DOHH2 (cell line): Measurements from ENCODE around the gene LGALS9.
A peak's percentile ranks its signal among the peaks of the same experiment; 100 is the strongest.
"Not testable (repeated sequence)": the region's sequence is repeated elsewhere in the genome, so short reads cannot be mapped to it uniquely, and the experiment has no call there.

Experiments used
- H3F3A ChIP-seq: fragments of 200-600 bp; sonication (generic), shearing (Covaris generic); 2 replicates; pipeline ENCODE4 v1.6.0; 2016; ENCODE audit warnings: antibody characterized with exemption, mild to moderate bottlenecking; ENCODE audit not compliant: control insufficient read depth, insufficient read depth
- H3K27ac ChIP-seq: fragments of 200-600 bp; sonication (generic); 2 replicates; pipeline ENCODE4 v1.5.1; 2014; ENCODE audit warnings: low read depth, mild to moderate bottlenecking, low read length, moderate library complexity
- H3K27me3 ChIP-seq: fragments of 200-600 bp; sonication (generic); 2 replicates; pipeline ENCODE4 v1.6.1; 2014; ENCODE audit warnings: mild to moderate bottlenecking, low read length, mixed read lengths; ENCODE audit not compliant: control insufficient read depth
- H3K36me3 ChIP-seq: fragments of 200-600 bp; sonication (generic); 2 replicates; pipeline ENCODE4 v1.6.1; 2014; ENCODE audit warnings: mild to moderate bottlenecking, low read length, moderate library complexity, mixed read lengths; ENCODE audit not compliant: control insufficient read depth
- H3K4me1 ChIP-seq: fragments of 200-600 bp; sonication (generic); 2 replicates; pipeline ENCODE4 v1.6.1; 2014; ENCODE audit warnings: mild to moderate bottlenecking, low read length, mixed read lengths; ENCODE audit not compliant: control insufficient read depth
- H3K4me2 ChIP-seq: fragments of 200-600 bp; sonication (generic); 2 replicates; pipeline ENCODE4 v1.6.0; 2014; ENCODE audit warnings: mild to moderate bottlenecking, low read length, moderate library complexity
- H3K4me3 ChIP-seq: fragments of 200-600 bp; sonication (generic); 2 replicates; pipeline ENCODE4 v1.5.1; 2014; ENCODE audit warnings: mild to moderate bottlenecking, low read length, mixed read lengths
- H3K79me2 ChIP-seq: fragments of 200-600 bp; sonication (generic); 2 replicates; pipeline ENCODE4 v1.6.1; 2014; ENCODE audit warnings: mild to moderate bottlenecking, low read length, mixed read lengths; ENCODE audit not compliant: control insufficient read depth
- H3K9me2 ChIP-seq: fragments of 200-600 bp; sonication (generic); replicated peaks from 2 replicates; pipeline ENCODE4 v1.6.1; 2014; ENCODE audit warnings: mild to moderate bottlenecking, low read length, mixed read lengths; ENCODE audit not compliant: control insufficient read depth
- H3K9me3 ChIP-seq: fragments of 200-600 bp; sonication (generic); 2 replicates; pipeline ENCODE4 v1.6.1; 2014; ENCODE audit warnings: antibody characterized with exemption, low read length, mixed read lengths; ENCODE audit not compliant: control insufficient read depth, insufficient read depth
- H4K20me1 ChIP-seq: fragments of 200-600 bp; sonication (generic); 2 replicates; pipeline ENCODE4 v1.6.0; 2014; ENCODE audit warnings: low read depth, mild to moderate bottlenecking, antibody characterized with exemption, low read length, moderate library complexity; ENCODE audit not compliant: control insufficient read depth, insufficient read depth
- EZH2phosphoT487 ChIP-seq: fragments of 200-600 bp; sonication (generic); IDR thresholded peaks from 2 replicates; pipeline ENCODE4 v1.6.1; 2017; ENCODE audit warnings: borderline replicate concordance, mild to moderate bottlenecking, antibody characterized with exemption, low read length, moderate library complexity, mixed read lengths
- TF ChIP-seq, protein P1 (sequence below): fragments of 200-600 bp; sonication (generic); IDR thresholded peaks from one replicate; pipeline ENCODE4 v1.5.1; 2014; ENCODE audit warnings: antibody characterized with exemption, mild to moderate bottlenecking, low read depth, low read length; ENCODE audit not compliant: poor library complexity, severe bottlenecking

The LGALS9 gene

GRCh38 chr17:27654654-27655524, 23.9 kb downstream of the LGALS9 start:
- peaks cover 4% of the 10 kb centered on the region for H3K4me1 ChIP-seq
- H3K9me2 ChIP-seq, result no peaks in the 10 kb centered on the region
- no peak overlapping the region for H3K4me2 ChIP-seq
- no peaks in the 10 kb centered on the region for H3K79me2 ChIP-seq
- H3K9me3 ChIP-seq, result no peaks in the 10 kb centered on the region
- no peak for TF ChIP-seq EZH2phosphoT487
- TF ChIP-seq, protein P1, sequence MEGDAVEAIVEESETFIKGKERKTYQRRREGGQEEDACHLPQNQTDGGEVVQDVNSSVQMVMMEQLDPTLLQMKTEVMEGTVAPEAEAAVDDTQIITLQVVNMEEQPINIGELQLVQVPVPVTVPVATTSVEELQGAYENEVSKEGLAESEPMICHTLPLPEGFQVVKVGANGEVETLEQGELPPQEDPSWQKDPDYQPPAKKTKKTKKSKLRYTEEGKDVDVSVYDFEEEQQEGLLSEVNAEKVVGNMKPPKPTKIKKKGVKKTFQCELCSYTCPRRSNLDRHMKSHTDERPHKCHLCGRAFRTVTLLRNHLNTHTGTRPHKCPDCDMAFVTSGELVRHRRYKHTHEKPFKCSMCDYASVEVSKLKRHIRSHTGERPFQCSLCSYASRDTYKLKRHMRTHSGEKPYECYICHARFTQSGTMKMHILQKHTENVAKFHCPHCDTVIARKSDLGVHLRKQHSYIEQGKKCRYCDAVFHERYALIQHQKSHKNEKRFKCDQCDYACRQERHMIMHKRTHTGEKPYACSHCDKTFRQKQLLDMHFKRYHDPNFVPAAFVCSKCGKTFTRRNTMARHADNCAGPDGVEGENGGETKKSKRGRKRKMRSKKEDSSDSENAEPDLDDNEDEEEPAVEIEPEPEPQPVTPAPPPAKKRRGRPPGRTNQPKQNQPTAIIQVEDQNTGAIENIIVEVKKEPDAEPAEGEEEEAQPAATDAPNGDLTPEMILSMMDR, result peak; percentile 94
- no peak overlapping the region for H3K4me3 ChIP-seq
- H4K20me1 ChIP-seq, result no peaks in the 10 kb centered on the region
- no peaks in the 10 kb centered on the region for H3K27me3 ChIP-seq
- no peak overlapping the region for H3K27ac ChIP-seq
- no peaks in the 10 kb centered on the region for H3F3A ChIP-seq
- no peaks in the 10 kb centered on the region for H3K36me3 ChIP-seq

- not testable (repeated sequence) for H3K36me3 ChIP-seq, H3K9me3 ChIP-seq, H3K27ac ChIP-seq, H3F3A ChIP-seq, H3K27me3 ChIP-seq, H3K9me2 ChIP-seq, H3K4me1 ChIP-seq, H3K79me2 ChIP-seq, H3K4me3 ChIP-seq, H4K20me1 ChIP-seq, H3K4me2 ChIP-seq
These were observed 24.6 kb downstream of the LGALS9 start for GRCh38 chr17:27655525-27656111.

DNA sequence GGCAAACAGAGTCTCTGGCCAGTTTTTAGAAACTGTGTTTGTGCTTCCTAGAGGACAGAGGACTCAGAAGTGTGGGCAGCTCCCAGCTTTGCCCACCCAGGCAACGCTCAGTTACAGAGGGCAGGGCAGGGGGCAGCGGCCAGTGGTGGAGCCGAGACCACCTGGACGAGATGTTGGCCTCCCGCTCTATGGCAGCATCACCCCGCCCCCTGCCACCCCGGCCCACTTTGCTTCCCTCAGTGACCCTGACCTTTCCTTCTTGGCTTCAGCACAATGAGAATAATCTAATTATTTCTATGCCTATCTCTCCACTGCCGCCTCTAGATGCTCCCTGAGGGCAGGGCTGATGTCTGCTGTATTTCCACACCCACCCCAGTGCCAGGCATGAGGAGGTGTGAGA, 25.6 kb downstream of the LGALS9 start:
- not testable (repeated sequence) for H3K27me3 ChIP-seq, H3K27ac ChIP-seq, H3K79me2 ChIP-seq, H3K4me3 ChIP-seq, H4K20me1 ChIP-seq, H3F3A ChIP-seq, H3K9me2 ChIP-seq, H3K4me2 ChIP-seq, H3K4me1 ChIP-seq, H3K9me3 ChIP-seq, H3K36me3 ChIP-seq

- H3K9me2 ChIP-seq, result no peaks in the 10 kb centered on the region
- peaks cover 4% of the 10 kb centered on the region for H3K4me1 ChIP-seq
- no peak overlapping the region for H3K4me3 ChIP-seq
- H3K36me3 ChIP-seq, result no peaks in the 10 kb centered on the region
- H3K27ac ChIP-seq, result no peak overlapping the region
- no peaks in the 10 kb centered on the region for H3K27me3 ChIP-seq
- TF ChIP-seq, protein P1, result no peak
- no peak for TF ChIP-seq EZH2phosphoT487
- no peaks in the 10 kb centered on the region for H3K9me3 ChIP-seq
- H3K4me2 ChIP-seq, result no peak overlapping the region
- H3K79me2 ChIP-seq, result no peaks in the 10 kb centered on the region
- H3F3A ChIP-seq, result no peaks in the 10 kb centered on the region
- no peaks in the 10 kb centered on the region for H4K20me1 ChIP-seq
These were observed 26.6 kb downstream of the LGALS9 start for GRCh38 chr17:27657620-27658019.
